B cell (primary cell): ENCODE measurements around the gene PEX10. TPM values are rescaled to one million over a fixed set of nuclear protein-coding genes. Genes with fewer than 3 reads are reported as not detected.

Source experiments
- ATAC-seq: fragments of 200-7000 bp; cut with Tn5 transposase; one replicate; pipeline ENCODE4 v1.10.0; 2021; ENCODE audit warnings: low read depth, mild to moderate bottlenecking, moderate number of reproducible peaks, moderate library complexity
- CTCF ChIA-PET: fragments of 350-600 bp; sonication (Branson Sonifier 250); formaldehyde crosslinking; loops from one replicate; lab custom pipeline; 2021; ENCODE audit warnings: antibody characterized with exemption, inconsistent platforms; lab: Charles Lee
- POLR2A ChIA-PET: fragments of 350-600 bp; sonication (Branson Sonifier 250); formaldehyde crosslinking; loops from one replicate; lab custom pipeline; 2021; ENCODE audit warnings: antibody characterized with exemption; lab: Charles Lee
- DNase-seq: peaks from one replicate; pipeline ENCODE4 v3.0.0; 2013
- H2AFZ ChIP-seq: 2 replicates; pipeline ENCODE4 v1.6.1; 2012; ENCODE audit warnings: mild to moderate bottlenecking, low read depth, low read length; ENCODE audit not compliant: insufficient read depth, poor library complexity, severe bottlenecking
- H3K27ac ChIP-seq, 2 donors: 1 replicate in 1 of 2; 2 replicates in 1 of 2; pipeline ENCODE4 v1.5.1; 2012 to 2013; ENCODE audit warnings: low read length in 2 of 2, mild to moderate bottlenecking in 2 of 2, moderate library complexity in 1 of 2
- H3K27me3 ChIP-seq, 4 experiments: fragments of 200-600 bp in 1 of 4; sonication (generic) in 1 of 4; replicated peaks in 1 of 4; 1 replicate in 2 of 4; 2 replicates in 2 of 4; pipeline versions ENCODE4 v1.6.1 to v1.7.0; 2013 to 2016; ENCODE audit warnings: low read length in 3 of 4, mild to moderate bottlenecking in 2 of 4, mixed read lengths in 1 of 4, moderate library complexity in 1 of 4; ENCODE audit not compliant: insufficient read depth in 4 of 4, control insufficient read depth in 3 of 4; ENCODE audit errors: control extremely low read depth in 1 of 4
- H3K36me3 ChIP-seq, 2 experiments: replicated peaks in 1 of 2; 1 replicate in 1 of 2; 2 replicates in 1 of 2; pipeline versions ENCODE4 v1.6.1 to v1.7.1; 2013; ENCODE audit warnings: low read length in 1 of 2; ENCODE audit not compliant: insufficient read depth in 2 of 2, control insufficient read depth in 1 of 2; ENCODE audit errors: control extremely low read depth in 1 of 2, extremely low read depth in 1 of 2
- H3K4me1 ChIP-seq, 2 donors: fragments of 200-600 bp in 1 of 2; sonication (generic) in 1 of 2; 1 replicate in 1 of 2; 2 replicates in 1 of 2; pipeline versions ENCODE4 v1.5.1 to v1.6.1; 2013 to 2017; ENCODE audit warnings: low read length in 2 of 2; ENCODE audit not compliant: control insufficient read depth in 2 of 2, insufficient read depth in 2 of 2
- H3K4me2 ChIP-seq: replicated peaks from 2 replicates; pipeline ENCODE3; 2012; ENCODE audit warnings: mild to moderate bottlenecking, low read depth, low read length; ENCODE audit not compliant: poor library complexity, severe bottlenecking
- H3K4me3 ChIP-seq, 5 experiments: fragments of 200-600 bp in 1 of 5; sonication (generic) in 1 of 5; 1 replicate in 3 of 5; 2 replicates in 2 of 5; pipeline versions ENCODE4 v1.5.1 to v1.7.0; 2011 to 2016; ENCODE audit warnings: low read length in 4 of 5, mild to moderate bottlenecking in 4 of 5, low read depth in 2 of 5, control low read depth in 1 of 5, moderate library complexity in 1 of 5; ENCODE audit not compliant: insufficient read depth in 1 of 5; ENCODE audit errors: control extremely low read depth in 1 of 5, extremely low read depth in 1 of 5
- H3K79me2 ChIP-seq: fragments of 200-600 bp; sonication (generic); one replicate; pipeline ENCODE4 v1.6.0; 2016; ENCODE audit warnings: low read length; ENCODE audit not compliant: control insufficient read depth, insufficient read depth
- H3K9ac ChIP-seq: fragments of 200-600 bp; sonication (generic); 2 replicates; pipeline ENCODE4 v1.6.1; 2017; ENCODE audit warnings: mild to moderate bottlenecking, low read length, moderate library complexity
- H3K9me3 ChIP-seq, 3 donors: one replicate each; pipeline versions ENCODE4 v1.6.1 to v1.7.1; 2013; ENCODE audit warnings: low read length in 2 of 3; ENCODE audit not compliant: control insufficient read depth in 2 of 3, insufficient read depth in 1 of 3; ENCODE audit errors: control extremely low read depth in 1 of 3
- H4K20me1 ChIP-seq: 2 replicates; pipeline ENCODE4 v1.6.0; 2012; ENCODE audit warnings: mild to moderate bottlenecking, low read length; ENCODE audit not compliant: insufficient read depth, control insufficient read depth, poor library complexity, severe bottlenecking
- H3K27ac Mint-ChIP-seq: one replicate; pipeline ENCODE4 v1.8.0; 2021; ENCODE audit warnings: mixed read lengths
- H3K27me3 Mint-ChIP-seq: one replicate; pipeline ENCODE4 v1.8.0; 2021; ENCODE audit warnings: mixed read lengths
- H3K4me1 Mint-ChIP-seq: one replicate; pipeline ENCODE4 v1.8.0; 2021; ENCODE audit warnings: mixed read lengths
- H3K4me3 Mint-ChIP-seq: one replicate; pipeline ENCODE4 v1.8.0; 2021; ENCODE audit warnings: mixed read lengths
- H3K9me3 Mint-ChIP-seq: one replicate; pipeline ENCODE4 v1.8.0; 2022; ENCODE audit warnings: mixed read lengths; ENCODE audit not compliant: insufficient read depth
- CTCF ChIP-seq: fragments of 200-600 bp; IDR thresholded peaks from one replicate; pipeline ENCODE4 v1.8.0; 2022; ENCODE audit warnings: antibody characterized with exemption, mild to moderate bottlenecking
- EZH2 ChIP-seq: IDR thresholded peaks from 2 replicates; pipeline ENCODE4 v1.6.1; 2012; ENCODE audit warnings: borderline replicate concordance, low read depth, mild to moderate bottlenecking, moderate library complexity, low read length; ENCODE audit not compliant: insufficient read depth, poor library complexity, severe bottlenecking
- WGBS: methylation state at CpG from one replicate; pipeline ENCODE4 v1.1.5; 2013; ENCODE audit warnings: missing lambda C conversion rate; ENCODE audit not compliant: insufficient coverage; 5-methylcytosine and 5-hydroxymethylcytosine counted together
- intact Hi-C: fragments of 100-400 bp; cut with micrococcal nuclease; formaldehyde crosslinking; loops from one replicate; pipeline ENCODE4 v1.10.0; 2022
- polyA plus RNA-seq: library from polyadenylated mRNA; depleted of rRNA; stranded (reverse); fragments of >200 nt; gene quantifications from 2 replicates; pipeline ENCODE4 v1.2.3, GENCODE V29; 2012
- total RNA-seq, 2 donors: library from RNA; stranded (reverse); fragments of 120-200 nt in 1 of 2; gene quantifications; 1 replicate in 1 of 2; 2 replicates in 1 of 2; pipeline versions ENCODE4 v1.2.3 to v1.2.4, GENCODE V29; 2013 to 2022

The PEX10 gene
- total and polyA plus RNA-seq, 2 donors (not counting 1 experiment from before 2014, with no cell fraction given): 13.5 to 18.4 TPM

GRCh38 chr1:2436876-2437275 is 24.5 kb upstream of the PEX10 start:
- Mint-ChIP-seq H3K27ac (no peak overlapping the region), H3K9me3 (no peaks in the 10 kb centered on the region)
- POLR2A ChIA-PET: no interaction called here

GRCh38 chr1:2435746-2436355 is 23.5 kb upstream of the PEX10 start:
- Histone ChIP-seq H3K79me2 (no peaks in the 10 kb centered on the region), H3K9ac (no peak overlapping the region), H2AFZ (no peak overlapping the region), H3K4me1 (no peaks in the 10 kb centered on the region), H3K9me3 (no peaks in the 10 kb centered on the region), H3K27ac (no peak overlapping the region), H3K27me3 (peaks cover 0 to 4% (median 0%) of the 10 kb centered on the region in 4 experiments), H3K36me3 (no peaks in the 10 kb centered on the region), H4K20me1 (no peaks in the 10 kb centered on the region), H3K4me3 (no peak overlapping the region), H3K4me2 (no peak overlapping the region)
- TF ChIP-seq CTCF (no peak), EZH2 (no peak)
- Mint-ChIP-seq H3K4me1 (no peaks in the 10 kb centered on the region), H3K4me3 (no peak overlapping the region), H3K27me3 (no peaks in the 10 kb centered on the region), H3K9me3 (no peaks in the 10 kb centered on the region), H3K27ac (no peak overlapping the region)
- ATAC-seq (no peak), DNase-seq (no peak)
- ChIA-PET POLR2A (no interaction called here), CTCF (no interaction called here)
- intact Hi-C loops: no loop called here
- WGBS: 69% methylated on average over 2 of the region's 2 CpGs

More at GRCh38 chr1:2436876-2437275, 24.5 kb upstream of the PEX10 start:
- no peaks in the 10 kb centered on the region for H3K27me3 Mint-ChIP-seq
- no peak for TF ChIP-seq EZH2
- no peak for TF ChIP-seq CTCF
- intact Hi-C loops: no loop called here
- CTCF ChIA-PET: no interaction called here
- Histone ChIP-seq H3K79me2 (no peaks in the 10 kb centered on the region), H3K4me1 (no peaks in the 10 kb centered on the region), H3K9ac (no peak overlapping the region), H3K4me3 (no peak overlapping the region), H2AFZ (no peak overlapping the region), H3K36me3 (no peaks in the 10 kb centered on the region), H3K27ac (no peak overlapping the region), H3K9me3 (no peaks in the 10 kb centered on the region), H3K27me3 (peaks cover 0 to 4% (median 0%) of the 10 kb centered on the region in 4 experiments), H4K20me1 (no peaks in the 10 kb centered on the region), H3K4me2 (no peak overlapping the region)
- DNase-seq: no peak
- no peak for ATAC-seq
- H3K4me3 Mint-ChIP-seq: no peak overlapping the region
- 94% methylated on average over 7 of the region's 7 CpGs for WGBS
- no peaks in the 10 kb centered on the region for H3K4me1 Mint-ChIP-seq
